A549 treated with Mapracorat at 1 μM for 4 hours (cell line): ENCODE measurements around the gene GLB1L. TPM values are rescaled to one million over a fixed set of nuclear protein-coding genes. Genes with fewer than 3 reads are reported as not detected.

ENCODE experiments used
- total RNA-seq: library from RNA; stranded (reverse); fragments of 200-300 nt; extraction: Qiagen RNA extraction; gene quantifications from 5 replicates; pipeline ENCODE4 v1.2.3, GENCODE V29; 2022

GLB1L gene
- 5.3 to 7.4 TPM (median 5.5 TPM) in 5 replicates for total RNA-seq

GRCh38 chr2:219245148-219245898, at the start of gene GLB1L, which contains the start of gene STK16:
TSS of gene GLB1L (minus strand) at chr2:219245444. CDS start at chr2:219243573, 1,871 bp downstream.
TSS of gene STK16 (plus strand) at chr2:219245479. CDS start at chr2:219246000, 521 bp downstream.

DNA sequence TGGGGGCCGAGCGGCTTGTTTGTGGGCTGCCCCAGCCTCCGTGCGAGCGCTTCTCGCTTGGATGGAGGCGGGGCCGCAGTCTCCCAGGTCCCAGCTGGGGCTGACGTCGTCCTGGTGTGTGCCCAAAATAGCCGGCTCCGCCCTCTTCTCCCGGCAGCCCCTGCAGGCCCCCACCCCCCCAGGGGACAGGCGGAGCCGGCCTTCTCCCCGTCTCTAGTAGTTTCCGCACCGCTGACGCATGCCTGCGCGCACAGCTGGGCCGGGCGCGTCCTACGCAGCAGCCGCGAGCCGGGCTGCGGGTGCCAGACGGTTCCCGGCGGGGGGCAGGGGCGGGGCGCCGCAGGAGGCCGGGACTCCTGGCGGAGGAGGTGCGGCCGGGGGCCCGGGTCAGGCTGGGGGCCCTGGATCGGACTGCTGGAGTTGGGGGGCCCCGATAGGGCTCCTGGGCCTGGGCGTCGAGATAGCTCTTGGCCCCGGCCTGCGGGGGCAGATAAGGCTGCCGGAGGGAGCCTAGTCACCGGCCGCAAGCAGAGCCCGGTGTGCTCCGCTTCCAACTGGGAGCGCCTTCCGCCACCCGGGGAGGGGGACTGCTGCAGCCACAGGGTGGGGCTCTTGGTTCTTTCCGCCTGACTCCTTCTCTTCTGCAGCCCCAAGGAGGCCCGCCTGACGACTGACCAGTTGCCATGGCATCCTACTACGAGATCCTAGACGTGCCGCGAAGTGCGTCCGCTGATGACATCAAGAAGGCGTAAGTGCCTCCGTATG, 34.1 kb upstream of the GLB1L start, which contains the start of gene DNAJB2:
TSS of gene DNAJB2 (plus strand) at position 216 of the 765 bp plus-strand sequence. CDS start at position 684, 468 bp downstream.

GRCh38 chr2:219253753-219254589, 8.7 kb upstream of the GLB1L start, which contains the start of gene TUBA4A:
TSS of gene TUBA4A (minus strand) at chr2:219253918. CDS start at chr2:219253858, 60 bp downstream.

GRCh38 chr2:219252900-219253752, 7.9 kb upstream of the GLB1L start, which contains the start of gene TUBA4B:
TSS of gene TUBA4B (plus strand) at chr2:219253243. CDS start at chr2:219253408, 165 bp downstream.

DNA sequence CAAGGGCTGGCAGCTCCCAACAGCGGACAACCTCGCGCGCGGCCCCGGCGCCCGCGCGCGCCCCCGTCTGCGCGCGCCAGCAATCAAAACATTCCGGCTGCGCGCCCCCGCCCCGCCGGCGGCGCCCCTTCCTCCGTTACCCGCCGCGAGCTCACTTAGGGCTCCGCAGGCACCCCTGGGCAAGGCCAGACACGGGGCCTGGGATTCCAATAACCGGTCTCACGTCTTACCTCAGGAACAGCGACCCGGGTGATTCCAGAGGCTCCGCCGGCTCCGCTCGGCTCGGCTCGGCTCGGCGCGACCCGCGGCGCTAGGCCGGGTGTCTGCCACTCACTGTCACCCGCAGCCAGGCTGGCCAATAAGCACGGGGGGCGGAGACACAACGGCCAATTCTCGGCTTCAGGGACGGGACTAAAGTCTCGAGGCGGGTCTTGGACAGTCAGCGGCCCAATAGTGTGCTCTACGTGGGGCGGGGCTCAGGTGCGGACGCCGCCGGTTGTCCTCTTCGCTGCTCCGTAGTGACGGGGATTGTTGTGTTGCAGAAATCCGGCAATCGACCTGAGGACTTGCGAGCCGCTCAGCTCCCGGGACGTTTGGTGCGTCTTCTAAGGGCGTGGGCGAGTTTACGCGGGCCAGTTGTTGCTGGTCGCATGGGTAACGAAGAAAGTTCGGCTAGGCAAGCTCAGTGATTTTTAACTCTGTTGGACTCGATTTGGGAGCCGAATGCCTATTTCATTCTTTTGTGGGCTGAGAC, 15.8 kb downstream of the GLB1L start, which contains the start of the genes ANKZF1 and ATG9A:
TSS of gene ANKZF1 (plus strand) at position 502 of the 754 bp plus-strand sequence. CDS start 452 bp downstream, outside the sequence.
TSS of gene ATG9A (minus strand) at position 332 of the 754 bp plus-strand sequence. CDS start 1,612 bp downstream, outside the sequence.

DNA sequence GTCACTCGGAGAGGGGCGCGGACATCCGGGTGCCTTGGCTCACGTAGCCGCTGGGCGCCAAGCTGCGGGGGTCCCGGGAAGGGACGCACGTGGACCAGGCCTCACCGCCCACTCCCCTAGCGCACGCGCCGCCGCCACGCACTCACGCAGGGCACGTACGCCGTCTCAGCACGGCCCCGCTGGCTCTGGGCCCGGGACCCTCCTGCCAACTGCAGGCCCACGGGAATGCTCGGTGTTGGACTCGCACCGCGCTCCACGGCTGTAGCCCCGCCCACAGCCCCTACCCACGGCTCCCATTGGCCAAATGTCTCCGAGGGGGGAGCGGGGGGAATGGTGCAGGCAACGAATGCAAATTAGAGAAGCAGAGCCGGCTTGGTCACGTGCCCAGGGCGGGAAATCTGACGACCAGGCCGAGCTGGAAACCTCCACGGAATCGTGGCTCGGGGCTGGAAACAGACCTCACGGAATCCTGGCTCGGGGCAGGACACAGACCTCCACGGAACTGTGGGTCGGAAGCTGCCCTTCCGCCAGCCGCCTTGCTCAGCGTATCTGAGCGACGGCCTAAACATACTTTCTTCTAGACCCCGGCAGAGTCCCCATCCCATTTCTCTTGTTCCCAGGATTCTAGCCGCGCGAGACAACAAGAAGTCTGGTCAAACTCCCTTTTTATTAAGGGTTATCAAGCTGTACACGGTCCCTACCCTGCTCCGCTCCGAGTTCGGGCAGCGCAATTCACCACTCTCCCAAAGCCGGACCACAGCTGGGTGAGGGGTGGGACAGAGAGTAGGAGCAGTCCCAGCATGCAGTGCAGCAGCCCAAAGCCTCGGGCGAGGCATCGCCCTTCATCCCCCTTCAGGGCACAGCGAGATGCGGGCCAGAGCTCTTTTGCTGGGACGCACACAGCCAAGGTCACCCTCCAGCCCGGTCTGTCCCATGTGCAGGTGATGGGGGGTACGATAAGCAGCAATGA, 26.2 kb downstream of the GLB1L start, which contains the start of gene ABCB6:
TSS of gene ABCB6 (minus strand) at position 227 of the 970 bp plus-strand sequence. CDS start 285 bp downstream, outside the sequence.

GRCh38 chr2:219206328-219207133, 38.7 kb downstream of the GLB1L start, which contains the start of gene ZFAND2B:
TSS of gene ZFAND2B (plus strand) at chr2:219206782. CDS start at chr2:219206988, 206 bp downstream.

Other genes with a start within 250 kb of the GLB1L start
- 0.12 to 0.48 TPM (median 0.29 TPM) in 5 replicates for gene CFAP65, start 203.9 kb downstream of the GLB1L start, total RNA-seq
- gene IHH, start 184.5 kb downstream of the GLB1L start, total RNA-seq: 0.30 to 0.89 TPM (median 0.53 TPM) in 5 replicates
- gene NHEJ1, start 84.6 kb downstream of the GLB1L start, total RNA-seq: 15.0 to 17.9 TPM (median 17.1 TPM) in 5 replicates
- gene SLC23A3, start 75.4 kb downstream of the GLB1L start, total RNA-seq: 0.59 to 1.1 TPM (median 0.86 TPM) in 5 replicates
- gene CNPPD1, start 68.5 kb downstream of the GLB1L start, total RNA-seq: 37.5 to 49.4 TPM (median 49.0 TPM) in 5 replicates
- 58.9 to 86.5 TPM (median 84.0 TPM) in 5 replicates for gene RETREG2, start 67.2 kb downstream of the GLB1L start, total RNA-seq
- 17.4 to 22.2 TPM (median 21.2 TPM) in 5 replicates for gene ZFAND2B, start 38.7 kb downstream of the GLB1L start, total RNA-seq
- 20.0 to 39.6 TPM (median 30.0 TPM) in 5 replicates for gene ABCB6, start 26.5 kb downstream of the GLB1L start, total RNA-seq
- gene ATG9A, start 15.8 kb downstream of the GLB1L start, total RNA-seq: 38.4 to 49.5 TPM (median 43.9 TPM) in 5 replicates
- gene ANKZF1, start 15.6 kb downstream of the GLB1L start, total RNA-seq: 13.6 to 19.8 TPM (median 16.9 TPM) in 5 replicates
- gene STK16, start within 50 bp of the GLB1L start, total RNA-seq: 28.7 to 32.1 TPM (median 29.8 TPM) in 5 replicates
- 0.13 to 0.28 TPM (median 0.18 TPM) in 4 of 5 replicates, not detected in the other for gene TUBA4B, start 7.8 kb upstream of the GLB1L start, total RNA-seq
- gene TUBA4A, start 8.5 kb upstream of the GLB1L start, total RNA-seq: 250 to 402 TPM (median 282 TPM) in 5 replicates
- 32.8 to 43.6 TPM (median 40.5 TPM) in 5 replicates for gene DNAJB2, start 33.9 kb upstream of the GLB1L start, total RNA-seq
- gene PTPRN, start 64.0 kb upstream of the GLB1L start, total RNA-seq: 1.1 to 1.8 TPM (median 1.3 TPM) in 5 replicates
- not detected in 5 replicates for gene RESP18, start 87.3 kb upstream of the GLB1L start, total RNA-seq
- gene DNPEP, start 142.5 kb upstream of the GLB1L start, total RNA-seq: 60.0 to 70.4 TPM (median 63.8 TPM) in 5 replicates
- 0.07 to 0.39 TPM (median 0.24 TPM) in 5 replicates for gene DES, start 172.9 kb upstream of the GLB1L start, total RNA-seq
- gene SPEG, start 189.4 kb upstream of the GLB1L start, total RNA-seq: 6.6 to 11.2 TPM (median 7.6 TPM) in 5 replicates